Measurements from ENCODE around the gene LUZP1.

The LUZP1 gene

GRCh38 chr1:23080885-23081284 lies 87.8 kb downstream of the LUZP1 start:
- no peak for TF ChIP-seq CTCF (conservative IDR thresholded peaks at IDR 0.05)
- H3K27ac ChIP-seq = peak overlapping the region; percentile 89

- no peak for TF ChIP-seq CTCF (conservative IDR thresholded peaks at IDR 0.05)
- H3K27ac ChIP-seq = peak overlapping the region; percentile 89
These were observed 89.6 kb downstream of the LUZP1 start for GRCh38 chr1:23079025-23079424.

- no peak for TF ChIP-seq CTCF (conservative IDR thresholded peaks at IDR 0.05)
- no peak overlapping the region for H3K27ac ChIP-seq
These were observed 94.6 kb downstream of the LUZP1 start for GRCh38 chr1:23074012-23074411.

- no peak for TF ChIP-seq CTCF (conservative IDR thresholded peaks at IDR 0.05)
- no peak overlapping the region for H3K27ac ChIP-seq
These were observed 99.0 kb downstream of the LUZP1 start for GRCh38 chr1:23069675-23070074.

GRCh38 chr1:23069149-23069548 lies 99.5 kb downstream of the LUZP1 start:
- no peak overlapping the region for H3K27ac ChIP-seq
- TF ChIP-seq CTCF (conservative IDR thresholded peaks at IDR 0.05) = no peak

- no peak for TF ChIP-seq CTCF (conservative IDR thresholded peaks at IDR 0.05)
- no peak overlapping the region for H3K27ac ChIP-seq
These were observed 102.6 kb downstream of the LUZP1 start for GRCh38 chr1:23066075-23066474.

- TF ChIP-seq CTCF (conservative IDR thresholded peaks at IDR 0.05) = no peak
- H3K27ac ChIP-seq = no peak overlapping the region
These were observed 103.3 kb downstream of the LUZP1 start for GRCh38 chr1:23065385-23065784.

GRCh38 chr1:23062271-23062670 lies 106.4 kb downstream of the LUZP1 start:
- no peak overlapping the region for H3K27ac ChIP-seq
- TF ChIP-seq CTCF (conservative IDR thresholded peaks at IDR 0.05) = no peak

Measured in VCaP (cell line).